ENCODE data around the gene OSBPL7.
A peak's percentile ranks its signal among the peaks of the same experiment; 100 is the strongest.

The OSBPL7 gene

GRCh38 chr17:47763913-47764582 lies 57.5 kb downstream of the OSBPL7 start:
- peak; percentile 75 for DNase-seq

GRCh38 chr17:47762728-47763127 lies 58.9 kb downstream of the OSBPL7 start:
- no peak for DNase-seq

- DNase-seq: no peak
Measured at GRCh38 chr17:47760409-47761140, 61.0 kb downstream of the OSBPL7 start.

- DNase-seq: no peak
Measured at GRCh38 chr17:47757386-47757785, 64.2 kb downstream of the OSBPL7 start.
